ENCODE data around the gene STK17B.

The STK17B gene

DNA sequence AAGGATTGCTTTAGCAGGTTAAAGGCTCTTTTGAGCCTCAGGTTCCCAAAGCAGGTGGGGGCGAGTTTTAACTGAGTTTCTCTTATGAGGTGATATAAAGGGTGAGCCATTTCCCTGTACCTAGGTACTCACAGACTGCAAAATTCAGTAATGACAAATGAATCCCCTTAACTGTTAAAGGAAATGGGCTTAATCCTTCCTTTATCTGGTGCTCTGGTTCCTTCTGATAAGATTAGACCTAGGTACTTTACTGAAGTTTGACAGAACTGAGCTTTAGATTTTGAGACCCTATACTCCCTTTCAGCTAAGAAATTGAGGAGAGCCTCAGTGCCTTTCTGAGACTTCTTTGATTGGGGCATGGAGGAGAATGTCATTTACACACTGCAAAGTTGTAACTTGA, 42.6 kb downstream of the STK17B start:
- TF ChIP-seq, protein P1, sequence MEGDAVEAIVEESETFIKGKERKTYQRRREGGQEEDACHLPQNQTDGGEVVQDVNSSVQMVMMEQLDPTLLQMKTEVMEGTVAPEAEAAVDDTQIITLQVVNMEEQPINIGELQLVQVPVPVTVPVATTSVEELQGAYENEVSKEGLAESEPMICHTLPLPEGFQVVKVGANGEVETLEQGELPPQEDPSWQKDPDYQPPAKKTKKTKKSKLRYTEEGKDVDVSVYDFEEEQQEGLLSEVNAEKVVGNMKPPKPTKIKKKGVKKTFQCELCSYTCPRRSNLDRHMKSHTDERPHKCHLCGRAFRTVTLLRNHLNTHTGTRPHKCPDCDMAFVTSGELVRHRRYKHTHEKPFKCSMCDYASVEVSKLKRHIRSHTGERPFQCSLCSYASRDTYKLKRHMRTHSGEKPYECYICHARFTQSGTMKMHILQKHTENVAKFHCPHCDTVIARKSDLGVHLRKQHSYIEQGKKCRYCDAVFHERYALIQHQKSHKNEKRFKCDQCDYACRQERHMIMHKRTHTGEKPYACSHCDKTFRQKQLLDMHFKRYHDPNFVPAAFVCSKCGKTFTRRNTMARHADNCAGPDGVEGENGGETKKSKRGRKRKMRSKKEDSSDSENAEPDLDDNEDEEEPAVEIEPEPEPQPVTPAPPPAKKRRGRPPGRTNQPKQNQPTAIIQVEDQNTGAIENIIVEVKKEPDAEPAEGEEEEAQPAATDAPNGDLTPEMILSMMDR (IDR thresholded peaks at IDR 0.05; ENCODE audit: unreplicated experiment in 3 of 3) = no peak
- H3K9me3 Mint-ChIP-seq = peaks cover 58% of the 10 kb centered on the region
- no peak overlapping the region for H3K27ac Mint-ChIP-seq
- no peak overlapping the region for H3K4me3 Mint-ChIP-seq
- H3K27me3 Mint-ChIP-seq (ENCODE audit: low read depth) = no peaks in the 10 kb centered on the region
- H3K36me3 Mint-ChIP-seq (ENCODE audit: low read depth) = peaks cover 44% of the 10 kb centered on the region
- H3K4me1 Mint-ChIP-seq = no peaks in the 10 kb centered on the region

DNA sequence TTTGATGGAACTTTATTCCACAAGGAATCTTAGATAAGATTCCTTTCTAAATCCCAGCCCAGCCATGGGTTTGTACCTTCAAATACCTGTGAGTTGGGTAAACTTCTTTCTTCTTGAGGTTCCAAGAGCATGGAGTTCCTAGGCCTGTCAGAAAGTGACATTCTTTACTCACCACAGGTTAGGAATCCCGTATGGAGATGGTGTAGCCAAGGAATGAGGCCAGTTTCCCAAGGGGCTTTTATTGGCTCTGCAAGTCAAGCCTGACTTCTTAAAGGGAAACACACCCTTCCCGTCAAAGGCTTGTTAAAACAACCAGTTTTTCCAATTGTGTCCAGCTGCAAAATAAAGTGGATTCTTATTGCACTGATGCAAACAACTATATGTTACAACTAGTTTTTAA, 45.8 kb downstream of the STK17B start:
- Mint-ChIP-seq H3K27ac (no peak overlapping the region), H3K9me3 (peaks cover 32% of the 10 kb centered on the region), H3K4me3 (no peak overlapping the region), H3K4me1 (no peaks in the 10 kb centered on the region), H3K27me3 (ENCODE audit: low read depth) (no peaks in the 10 kb centered on the region), H3K36me3 (ENCODE audit: low read depth) (peaks cover 14% of the 10 kb centered on the region)
- TF ChIP-seq, protein P1 (IDR thresholded peaks at IDR 0.05; ENCODE audit: unreplicated experiment in 3 of 3) = no peak

DNA sequence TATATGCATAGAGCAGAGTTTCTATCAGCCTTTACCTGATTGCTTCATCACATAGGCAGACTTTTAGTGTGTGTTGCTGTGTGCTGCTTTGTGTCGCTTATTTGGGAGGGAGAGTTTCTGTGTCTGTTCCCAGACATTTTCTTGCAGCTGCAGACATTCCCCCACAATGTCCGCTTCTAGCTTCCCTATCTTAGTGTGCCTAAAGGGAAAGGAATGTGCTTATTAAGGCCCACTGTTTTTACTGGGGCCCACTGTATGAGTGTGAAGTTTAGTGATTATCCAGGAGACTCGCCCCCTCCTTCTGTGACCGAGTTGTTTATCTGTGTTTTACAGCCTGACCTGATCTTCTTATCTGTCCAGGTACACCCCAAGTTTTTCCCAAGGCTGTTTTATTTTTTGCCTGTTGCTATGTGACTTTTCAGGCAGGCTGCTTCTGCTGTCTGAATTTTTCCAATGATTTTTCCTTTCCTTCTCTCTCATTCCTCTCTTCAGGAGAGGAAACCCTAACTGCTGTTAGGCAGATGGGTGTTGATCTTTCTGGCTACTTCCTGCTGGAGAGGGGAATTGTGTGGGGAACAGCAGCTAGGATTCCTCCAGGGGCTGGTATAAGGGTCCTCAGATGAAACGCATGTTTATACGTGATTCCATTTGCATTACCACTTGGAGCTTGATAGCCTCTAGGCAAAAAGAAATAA, 47.6 kb downstream of the STK17B start:
- TF ChIP-seq, protein P1 (IDR thresholded peaks at IDR 0.05; ENCODE audit: unreplicated experiment in 3 of 3) = no peak
- Mint-ChIP-seq H3K36me3 (ENCODE audit: low read depth) (peaks cover 4% of the 10 kb centered on the region), H3K4me3 (no peak overlapping the region), H3K4me1 (no peaks in the 10 kb centered on the region), H3K27ac (peak overlapping the region in 2 of 3 experiments; percentile 1 to 78), H3K27me3 (ENCODE audit: low read depth) (no peaks in the 10 kb centered on the region), H3K9me3 (peaks cover 18% of the 10 kb centered on the region)

DNA sequence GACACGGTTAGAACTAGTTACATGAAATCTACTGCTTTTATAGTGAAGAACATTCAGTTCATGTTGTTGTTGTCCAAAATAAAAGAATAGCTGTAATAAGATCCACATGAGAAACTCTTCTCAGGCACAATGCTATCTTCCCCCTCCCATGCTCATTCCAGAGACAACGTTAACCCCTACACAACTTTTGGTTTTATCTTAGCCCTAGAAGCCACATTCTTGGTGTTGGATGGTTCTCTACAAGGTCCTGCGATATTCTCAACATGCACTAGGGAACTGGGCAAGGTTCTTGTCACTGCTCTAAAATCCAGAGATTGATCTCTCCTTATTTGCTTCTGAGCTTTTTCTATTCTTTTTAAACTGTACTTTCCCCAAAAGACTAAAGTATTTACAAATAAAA, 51.5 kb downstream of the STK17B start:
- Mint-ChIP-seq H3K27ac (no peak overlapping the region), H3K36me3 (ENCODE audit: low read depth) (no peaks in the 10 kb centered on the region), H3K4me3 (no peak overlapping the region), H3K4me1 (no peaks in the 10 kb centered on the region), H3K9me3 (peaks cover 8% of the 10 kb centered on the region), H3K27me3 (ENCODE audit: low read depth) (no peaks in the 10 kb centered on the region)
- TF ChIP-seq, protein P1 (IDR thresholded peaks at IDR 0.05; ENCODE audit: unreplicated experiment in 3 of 3) = no peak

DNA sequence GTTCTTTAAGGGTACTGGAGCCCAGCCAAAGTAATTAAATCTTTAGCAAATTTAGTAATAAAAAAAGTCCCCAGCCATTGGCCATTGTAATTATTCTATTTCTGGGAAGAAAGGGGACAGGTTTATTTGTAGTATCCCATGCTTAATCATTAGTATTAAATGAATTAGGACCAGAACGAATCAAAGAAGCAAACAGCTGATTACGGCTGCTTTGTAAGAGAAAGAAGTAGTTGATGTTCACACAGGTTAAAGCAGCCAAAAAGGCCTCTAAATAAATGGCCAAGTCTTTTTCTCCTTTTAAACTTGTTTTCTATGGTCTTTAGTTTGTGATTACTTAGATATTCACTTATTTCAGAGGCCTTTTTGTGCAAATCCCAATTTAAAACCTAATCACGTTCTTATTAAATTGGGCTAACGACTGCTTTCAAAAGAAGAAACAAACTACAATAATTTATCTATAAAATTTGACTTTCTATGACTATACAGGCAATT, 54.1 kb downstream of the STK17B start:
- H3K9me3 Mint-ChIP-seq = peaks cover 2% of the 10 kb centered on the region
- H3K4me1 Mint-ChIP-seq = peaks cover 18% of the 10 kb centered on the region
- H3K27me3 Mint-ChIP-seq (ENCODE audit: low read depth) = no peaks in the 10 kb centered on the region
- no peaks in the 10 kb centered on the region for H3K36me3 Mint-ChIP-seq (ENCODE audit: low read depth)
- no peak overlapping the region for H3K4me3 Mint-ChIP-seq
- no peak overlapping the region for H3K27ac Mint-ChIP-seq
- TF ChIP-seq, protein P1 (IDR thresholded peaks at IDR 0.05; ENCODE audit: unreplicated experiment in 3 of 3) = no peak
